ENCODE results near the gene MAF. TPM values are rescaled to one million over a fixed set of nuclear protein-coding genes. Genes with fewer than 3 reads are reported as not detected.

MAF gene
- total RNA-seq, 2 donors from 2014 or later, result 10.9 to 31.3 TPM

DNA sequence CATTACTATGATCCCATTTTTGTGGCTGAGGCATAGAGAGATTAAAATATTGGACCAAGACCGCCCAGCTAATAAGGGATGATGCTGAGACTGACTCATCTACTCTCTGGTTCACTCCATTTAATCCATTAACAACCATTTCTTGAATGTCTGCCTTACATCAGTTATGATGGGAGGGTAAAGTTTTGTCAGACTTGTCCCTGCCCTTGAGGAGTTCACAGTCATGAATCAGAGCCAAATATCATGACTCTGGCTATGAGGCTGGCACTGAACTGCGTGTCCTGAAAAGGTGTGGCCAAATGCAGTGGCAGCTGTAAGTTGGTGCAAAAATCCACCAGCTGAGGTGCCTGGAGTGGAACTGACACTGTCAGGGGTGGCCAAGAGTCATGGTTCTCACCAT, 35.0 kb upstream of the MAF start:
- Histone ChIP-seq H3K4me1 (no peaks in the 10 kb centered on the region), H3K27me3 (no peaks in the 10 kb centered on the region), H3K9me3 (no peaks in the 10 kb centered on the region), H3K36me3 (replicated peaks in 1 of 2; ENCODE audit: insufficient read depth in 1 of 2, low read depth in 2 of 2) (no peaks in the 10 kb centered on the region), H3K27ac (no peak overlapping the region), H3K4me3 (no peak overlapping the region)
- intact Hi-C loops (cut with DNase I), result no loop called here
- TF ChIP-seq, protein P1, sequence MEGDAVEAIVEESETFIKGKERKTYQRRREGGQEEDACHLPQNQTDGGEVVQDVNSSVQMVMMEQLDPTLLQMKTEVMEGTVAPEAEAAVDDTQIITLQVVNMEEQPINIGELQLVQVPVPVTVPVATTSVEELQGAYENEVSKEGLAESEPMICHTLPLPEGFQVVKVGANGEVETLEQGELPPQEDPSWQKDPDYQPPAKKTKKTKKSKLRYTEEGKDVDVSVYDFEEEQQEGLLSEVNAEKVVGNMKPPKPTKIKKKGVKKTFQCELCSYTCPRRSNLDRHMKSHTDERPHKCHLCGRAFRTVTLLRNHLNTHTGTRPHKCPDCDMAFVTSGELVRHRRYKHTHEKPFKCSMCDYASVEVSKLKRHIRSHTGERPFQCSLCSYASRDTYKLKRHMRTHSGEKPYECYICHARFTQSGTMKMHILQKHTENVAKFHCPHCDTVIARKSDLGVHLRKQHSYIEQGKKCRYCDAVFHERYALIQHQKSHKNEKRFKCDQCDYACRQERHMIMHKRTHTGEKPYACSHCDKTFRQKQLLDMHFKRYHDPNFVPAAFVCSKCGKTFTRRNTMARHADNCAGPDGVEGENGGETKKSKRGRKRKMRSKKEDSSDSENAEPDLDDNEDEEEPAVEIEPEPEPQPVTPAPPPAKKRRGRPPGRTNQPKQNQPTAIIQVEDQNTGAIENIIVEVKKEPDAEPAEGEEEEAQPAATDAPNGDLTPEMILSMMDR (IDR thresholded peaks at IDR 0.05), result no peak
- no peak for TF ChIP-seq POLR2A (IDR thresholded peaks at IDR 0.05)
- no peak for DNase-seq
- 89 to 98% methylated on average over 2 of the region's 2 CpGs for WGBS, 2 donors
- ATAC-seq, result no peak

DNA sequence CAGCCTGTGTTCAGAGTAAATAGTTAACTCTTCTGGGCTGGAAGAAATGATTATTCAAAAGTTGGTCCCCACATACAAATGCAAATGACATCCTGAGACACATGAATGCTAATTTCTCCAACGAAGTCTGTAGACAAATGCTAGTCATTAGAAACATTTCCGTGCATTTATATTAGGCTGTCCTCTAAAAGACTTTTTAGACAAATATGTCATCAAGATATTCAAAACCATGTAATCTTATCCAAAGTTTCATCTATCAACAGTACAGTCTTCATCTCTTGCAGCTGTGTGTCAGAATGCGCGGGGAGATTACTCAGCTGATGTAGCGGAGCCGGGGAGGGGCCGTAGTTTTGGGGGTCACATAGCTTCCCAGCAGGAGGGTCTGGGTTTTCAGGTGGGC, 33.8 kb upstream of the MAF start:
- Histone ChIP-seq H3K27ac (no peak overlapping the region), H3K4me3 (no peak overlapping the region), H3K9me3 (no peaks in the 10 kb centered on the region), H3K36me3 (replicated peaks in 1 of 2; ENCODE audit: insufficient read depth in 1 of 2, low read depth in 2 of 2) (no peaks in the 10 kb centered on the region), H3K27me3 (no peaks in the 10 kb centered on the region), H3K4me1 (no peaks in the 10 kb centered on the region)
- ATAC-seq, result no peak
- intact Hi-C loops (cut with DNase I), result no loop called here
- DNase-seq, result no peak
- 83 to 94% methylated on average over 7 of the region's 7 CpGs for WGBS, 2 donors
- TF ChIP-seq POLR2A (IDR thresholded peaks at IDR 0.05), result no peak
- TF ChIP-seq, protein P1 (IDR thresholded peaks at IDR 0.05), result no peak

DNA sequence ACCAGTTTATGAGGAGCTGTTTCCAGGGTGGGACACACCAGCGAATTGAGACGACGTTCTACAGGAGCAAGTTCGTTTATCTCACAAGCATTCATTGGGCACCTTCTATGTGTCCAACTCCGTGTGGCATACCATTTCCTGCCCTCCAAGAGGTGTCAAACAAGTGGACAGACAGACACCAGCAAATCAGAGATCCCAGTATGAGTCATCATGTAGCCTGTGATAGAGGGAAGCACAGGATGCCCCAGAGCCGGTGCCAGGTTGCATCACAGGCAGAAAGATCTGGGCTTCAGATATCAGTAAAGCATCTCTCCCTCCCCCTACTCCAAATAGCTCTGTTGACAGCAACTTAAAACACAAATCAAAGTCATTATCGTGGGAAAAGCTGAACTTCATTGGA, 31.8 kb upstream of the MAF start:
- WGBS, 2 donors, result 59 to 69% methylated on average over 7 of the region's 7 CpGs
- intact Hi-C loops (cut with DNase I), result no loop called here
- H3K9me3 ChIP-seq, result no peaks in the 10 kb centered on the region
- no peaks in the 10 kb centered on the region for H3K27me3 ChIP-seq
- no peaks in the 10 kb centered on the region for H3K4me1 ChIP-seq
- DNase-seq (no peak), ATAC-seq (no peak)
- H3K27ac ChIP-seq, result no peak overlapping the region
- no peaks in the 10 kb centered on the region for H3K36me3 ChIP-seq (replicated peaks in 1 of 2; ENCODE audit: insufficient read depth in 1 of 2, low read depth in 2 of 2)
- TF ChIP-seq, protein P1 (IDR thresholded peaks at IDR 0.05), result no peak
- TF ChIP-seq POLR2A (IDR thresholded peaks at IDR 0.05), result no peak
- no peak overlapping the region for H3K4me3 ChIP-seq

DNA sequence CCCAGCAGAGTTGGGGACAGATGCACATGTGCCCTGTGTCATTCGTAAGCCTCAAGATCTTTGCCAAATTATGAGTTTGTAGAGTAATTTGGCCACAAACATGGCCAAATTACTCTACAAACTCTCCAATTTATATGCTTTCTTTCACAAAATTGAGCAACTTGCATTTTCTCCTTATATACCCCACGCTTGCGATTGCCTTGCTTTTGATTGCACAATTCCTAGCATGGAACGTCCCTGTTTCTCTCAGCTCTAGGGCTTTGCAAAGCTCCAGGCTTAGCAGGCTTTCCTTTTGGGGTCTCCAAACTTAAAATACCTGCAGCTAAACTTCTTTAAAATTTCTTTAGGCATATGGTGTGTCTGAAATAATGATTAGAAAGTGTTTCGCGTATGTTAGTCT, 28.5 kb upstream of the MAF start:
- intact Hi-C loops (cut with DNase I), result no loop called here
- Histone ChIP-seq H3K27ac (no peak overlapping the region), H3K4me1 (no peaks in the 10 kb centered on the region), H3K36me3 (replicated peaks in 1 of 2; ENCODE audit: insufficient read depth in 1 of 2, low read depth in 2 of 2) (no peaks in the 10 kb centered on the region), H3K4me3 (no peak overlapping the region), H3K9me3 (no peaks in the 10 kb centered on the region), H3K27me3 (no peaks in the 10 kb centered on the region)
- DNase-seq (no peak), ATAC-seq (no peak)
- TF ChIP-seq, protein P1 (IDR thresholded peaks at IDR 0.05), result no peak
- no peak for TF ChIP-seq POLR2A (IDR thresholded peaks at IDR 0.05)
- 92 to 96% methylated on average over 6 of the region's 6 CpGs for WGBS, 2 donors

DNA sequence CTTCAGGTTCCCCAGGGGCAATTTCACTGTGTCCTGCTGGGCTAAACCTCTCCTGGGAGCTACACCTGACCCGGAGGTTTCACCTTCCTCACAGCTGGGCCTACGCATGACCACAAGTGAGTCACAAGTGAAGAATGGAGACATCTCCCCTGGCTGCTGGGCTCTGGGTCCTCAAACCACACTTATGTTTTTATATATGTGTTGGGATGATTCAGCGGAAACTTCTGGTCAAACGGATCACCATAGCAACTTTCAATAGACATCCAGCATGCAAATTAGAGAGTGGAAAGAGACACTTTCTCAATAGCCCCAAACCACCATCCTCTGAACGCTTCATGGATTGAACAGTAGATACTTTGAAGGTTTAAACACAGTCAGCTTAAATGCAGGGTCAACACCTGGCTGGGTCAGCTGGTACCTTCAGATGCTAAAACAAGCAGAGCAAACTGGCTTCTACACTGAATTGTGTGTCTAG, 28.0 kb upstream of the MAF start:
- intact Hi-C loops (cut with DNase I), result no loop called here
- 75 to 76% methylated on average over 5 of the region's 5 CpGs for WGBS, 2 donors
- TF ChIP-seq POLR2A (IDR thresholded peaks at IDR 0.05), result no peak
- TF ChIP-seq, protein P1 (IDR thresholded peaks at IDR 0.05), result no peak
- H3K27me3 ChIP-seq, result no peaks in the 10 kb centered on the region
- H3K27ac ChIP-seq, result no peak overlapping the region
- H3K36me3 ChIP-seq (replicated peaks in 1 of 2; ENCODE audit: insufficient read depth in 1 of 2, low read depth in 2 of 2), result no peaks in the 10 kb centered on the region
- no peaks in the 10 kb centered on the region for H3K4me1 ChIP-seq
- DNase-seq (no peak), ATAC-seq (no peak)
- no peak overlapping the region for H3K4me3 ChIP-seq
- no peaks in the 10 kb centered on the region for H3K9me3 ChIP-seq

Data from body of pancreas (tissue), 4 donors.